Measurements from ENCODE around the gene IGF1. TPM values are rescaled to one million over a fixed set of nuclear protein-coding genes. Genes with fewer than 3 reads are reported as not detected.
A peak's percentile ranks its signal among the peaks of the same experiment; 100 is the strongest.

The IGF1 gene
- total RNA-seq, 5 donors from 2014 or later (not counting 1 experiment from before 2014, with no cell fraction given): 0.26 to 0.32 TPM; not detected in 3

DNA sequence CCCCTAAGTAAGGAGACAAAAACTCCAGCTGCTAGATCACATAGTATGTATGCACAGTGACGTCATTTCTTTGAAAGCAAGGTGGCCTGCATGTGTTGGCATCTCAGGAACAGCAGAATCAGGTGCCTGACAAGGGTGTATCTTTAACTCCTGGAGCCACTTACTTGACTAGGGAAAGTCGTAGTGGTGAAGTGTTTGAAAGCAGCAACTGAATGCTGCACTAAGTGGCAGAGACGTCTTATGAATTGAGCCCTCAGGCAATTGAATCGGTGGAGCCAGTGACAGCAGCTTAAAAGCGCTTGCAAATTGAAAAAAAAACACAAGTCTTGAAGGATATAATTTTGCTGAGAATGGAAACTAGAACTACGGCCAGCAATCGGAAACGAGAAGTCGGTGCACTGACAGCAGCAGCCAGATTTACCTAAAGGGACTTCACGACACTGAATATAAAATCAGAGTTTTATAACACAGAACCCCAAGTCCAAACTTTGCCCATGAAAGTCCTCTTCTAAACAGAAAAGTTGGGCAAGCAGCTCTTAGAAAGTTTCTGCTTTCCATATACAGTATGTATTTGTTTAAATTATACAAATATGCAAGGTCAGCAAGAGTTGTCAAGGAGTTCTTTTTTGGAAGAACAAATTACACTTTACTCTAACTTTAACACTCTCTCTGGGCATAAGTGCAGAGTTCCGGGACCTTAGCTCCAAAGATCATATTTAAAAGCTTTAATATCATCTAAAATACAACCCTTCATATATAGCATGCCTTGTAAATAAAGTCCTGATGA, 1.1 kb downstream of the IGF1 start:
- Mint-ChIP-seq H3K27me3 (peaks cover 7 to 15% of the 10 kb centered on the region in 2 donors), H3K9me3 (no peaks in the 10 kb centered on the region), H3K4me3 (no peak overlapping the region), H3K27ac (no peak overlapping the region), H3K4me1 (peaks cover 3 to 8% (median 5%) of the 10 kb centered on the region in 3 donors), H3K36me3 (no peaks in the 10 kb centered on the region)
- no peak overlapping the region for H3K4me3 ChIP-seq (ENCODE audit: control insufficient read depth in 1 of 2, extremely low read depth in 1 of 2, low read length in 1 of 2)
- H3K9me3 ChIP-seq: no peaks in the 10 kb centered on the region
- 33% methylated on average over 7 of the region's 11 CpGs for WGBS (ENCODE audit: insufficient coverage)
- H3K27me3 ChIP-seq (replicated peaks in 1 of 2; ENCODE audit: control insufficient read depth in 2 of 2, extremely low read depth in 1 of 2, insufficient read depth in 2 of 2, low read length in 1 of 2): peaks cover 0 to under 1% of the 10 kb centered on the region in 2 experiments
- H3K27ac ChIP-seq (ENCODE audit: low read length): no peak overlapping the region
- peak in 3 of 4 experiments; percentile 17 to 45 (median 17) for ATAC-seq (replicated peaks in 1 of 4)
- ChIA-PET POLR2A (no interaction called here), CTCF (interaction anchor here in 1 of 2 donors (0.8 kb wide), 1 partner anchor 384 kb away, joined by 3 read pairs; no protein-coding TSS in a partner anchor)
- peaks cover 11 to 15% of the 10 kb centered on the region in 2 experiments for H3K4me1 ChIP-seq (ENCODE audit: control insufficient read depth in 1 of 2, extremely low read depth in 1 of 2, insufficient read depth in 2 of 2, low read length in 2 of 2)
- H3K36me3 ChIP-seq (ENCODE audit: control insufficient read depth in 2 of 2, extremely low read depth in 1 of 2, insufficient read depth in 1 of 2, low read length in 1 of 2): no peaks in the 10 kb centered on the region
- DNase-seq: no peak

DNA sequence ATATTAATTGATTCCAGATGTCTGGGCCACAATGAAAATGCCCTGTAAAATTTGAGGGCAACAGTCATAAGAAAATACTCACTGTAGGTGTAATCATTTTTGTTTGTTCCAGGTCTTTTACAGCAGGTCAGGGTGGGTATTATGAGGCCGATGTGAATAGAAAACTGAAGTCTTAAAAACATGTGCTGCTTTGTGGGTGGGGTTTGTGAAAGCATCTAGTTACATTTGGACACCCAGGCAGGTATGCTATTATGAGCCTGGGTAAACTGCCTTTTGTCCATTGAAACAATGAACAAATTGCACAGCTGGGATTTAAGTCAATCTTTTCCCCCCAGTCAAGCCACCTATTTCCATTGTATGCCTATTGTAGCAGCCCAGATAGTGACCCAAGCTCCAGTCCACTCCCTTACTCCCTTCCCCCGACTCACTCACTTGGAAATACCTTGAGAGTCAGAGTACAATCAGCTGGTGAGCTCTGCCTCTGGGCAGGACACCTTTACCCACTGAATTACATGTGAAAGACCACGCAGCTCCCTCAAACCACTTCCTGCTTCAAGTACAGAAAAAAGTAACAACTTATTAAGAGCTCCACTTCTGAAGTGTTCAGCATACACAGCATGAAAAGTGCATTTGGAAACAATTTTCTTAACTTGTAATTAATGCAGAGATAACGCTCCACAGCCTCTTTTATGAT, 1.8 kb downstream of the IGF1 start:
- ATAC-seq (replicated peaks in 1 of 4) (peak; percentile 58 to 90 (median 76)), DNase-seq (peak in 29 of 35 experiments; percentile 1 to 56 (median 14))
- POLR2A ChIA-PET: no interaction called here
- Mint-ChIP-seq H3K9me3 (no peaks in the 10 kb centered on the region), H3K4me3 (no peak overlapping the region), H3K27ac (no peak overlapping the region), H3K36me3 (no peaks in the 10 kb centered on the region), H3K27me3 (peaks cover 7 to 14% of the 10 kb centered on the region in 2 donors), H3K4me1 (peaks cover 0 to 2% (median 2%) of the 10 kb centered on the region in 3 donors)
- Histone ChIP-seq H3K9me3 (no peaks in the 10 kb centered on the region), H3K4me3 (ENCODE audit: control insufficient read depth in 1 of 2, extremely low read depth in 1 of 2, low read length in 1 of 2) (no peak overlapping the region), H3K27me3 (replicated peaks in 1 of 2; ENCODE audit: control insufficient read depth in 2 of 2, extremely low read depth in 1 of 2, insufficient read depth in 2 of 2, low read length in 1 of 2) (no peaks in the 10 kb centered on the region), H3K4me1 (ENCODE audit: control insufficient read depth in 1 of 2, extremely low read depth in 1 of 2, insufficient read depth in 2 of 2, low read length in 2 of 2) (peaks cover 11 to 15% of the 10 kb centered on the region in 2 experiments), H3K36me3 (ENCODE audit: control insufficient read depth in 2 of 2, extremely low read depth in 1 of 2, insufficient read depth in 1 of 2, low read length in 1 of 2) (no peaks in the 10 kb centered on the region), H3K27ac (ENCODE audit: low read length) (no peak overlapping the region)
- CTCF ChIA-PET: interaction anchor here in 1 of 2 donors (0.8 kb wide), 1 partner anchor 383 kb away, joined by 3 read pairs; no protein-coding TSS in a partner anchor
- 27% methylated on average over 3 of the region's 4 CpGs for WGBS (ENCODE audit: insufficient coverage)

DNA sequence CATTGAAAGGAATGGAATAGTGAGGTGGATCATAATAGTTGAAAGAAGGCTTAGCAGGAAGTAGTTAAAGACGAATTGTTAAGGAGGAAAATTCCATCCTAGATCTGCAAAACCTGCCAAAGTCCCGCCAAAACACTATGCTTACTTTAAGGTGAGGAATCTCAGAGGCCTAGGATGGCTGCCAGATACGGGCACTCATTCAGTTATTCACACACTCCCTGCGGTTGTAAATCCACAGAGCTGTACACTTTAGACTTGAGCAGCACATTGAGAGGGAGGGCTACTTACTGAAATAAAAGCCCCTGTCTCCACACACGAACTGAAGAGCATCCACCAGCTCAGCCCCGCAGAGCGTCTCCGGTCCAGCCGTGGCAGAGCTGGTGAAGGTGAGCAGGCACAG, 5.0 kb downstream of the IGF1 start:
- Histone ChIP-seq H3K4me3 (ENCODE audit: control insufficient read depth in 1 of 2, extremely low read depth in 1 of 2, low read length in 1 of 2) (no peak overlapping the region), H3K4me1 (ENCODE audit: control insufficient read depth in 1 of 2, extremely low read depth in 1 of 2, insufficient read depth in 2 of 2, low read length in 2 of 2) (peaks cover 11 to 15% of the 10 kb centered on the region in 2 experiments), H3K27ac (ENCODE audit: low read length) (no peak overlapping the region), H3K27me3 (replicated peaks in 1 of 2; ENCODE audit: control insufficient read depth in 2 of 2, extremely low read depth in 1 of 2, insufficient read depth in 2 of 2, low read length in 1 of 2) (no peaks in the 10 kb centered on the region), H3K36me3 (ENCODE audit: control insufficient read depth in 2 of 2, extremely low read depth in 1 of 2, insufficient read depth in 1 of 2, low read length in 1 of 2) (no peaks in the 10 kb centered on the region), H3K9me3 (no peaks in the 10 kb centered on the region)
- DNase-seq: no peak
- H3K36me3 Mint-ChIP-seq: no peaks in the 10 kb centered on the region
- ATAC-seq (replicated peaks in 1 of 4): no peak
- no peak overlapping the region for H3K27ac Mint-ChIP-seq
- 91% methylated on average over 7 of the region's 9 CpGs for WGBS (ENCODE audit: insufficient coverage)
- POLR2A ChIA-PET: no interaction called here
- peaks cover 0 to 2% (median 2%) of the 10 kb centered on the region in 3 donors for H3K4me1 Mint-ChIP-seq
- no peaks in the 10 kb centered on the region for H3K9me3 Mint-ChIP-seq
- H3K4me3 Mint-ChIP-seq: no peak overlapping the region
- CTCF ChIA-PET: no interaction called here
- peaks cover 7 to 10% of the 10 kb centered on the region in 2 donors for H3K27me3 Mint-ChIP-seq

DNA sequence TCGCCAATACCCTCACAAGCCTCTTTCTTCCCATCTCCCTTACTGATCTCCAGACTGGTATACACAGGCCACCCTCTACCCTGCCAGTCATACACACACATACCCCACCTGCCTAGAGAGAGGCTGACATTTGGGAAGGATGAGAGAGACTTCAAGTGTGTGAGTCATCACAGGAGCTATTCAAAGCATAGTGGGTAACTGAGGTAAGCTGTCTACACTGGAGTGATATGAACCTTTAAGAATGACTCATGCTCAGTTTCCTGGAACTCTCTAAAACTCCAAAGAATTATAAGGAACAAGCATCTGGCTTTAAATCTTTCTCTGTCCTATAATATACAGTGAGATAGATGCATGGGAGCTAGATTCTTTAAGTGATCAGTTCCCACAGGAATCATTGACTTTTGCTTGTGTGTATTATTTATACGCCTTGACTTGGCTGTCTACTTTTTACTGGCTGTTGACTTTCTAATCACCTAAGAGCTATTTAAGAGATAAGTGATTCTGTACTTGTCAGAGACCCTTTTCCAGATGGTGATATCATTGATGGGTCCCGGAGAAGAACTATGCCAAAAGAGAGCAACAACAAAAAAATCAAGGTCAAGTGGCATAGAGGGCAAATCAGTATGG, 5.8 kb downstream of the IGF1 start:
- H3K27me3 Mint-ChIP-seq: peaks cover 7 to 10% of the 10 kb centered on the region in 2 donors
- no peak overlapping the region for H3K27ac Mint-ChIP-seq
- H3K4me1 ChIP-seq (ENCODE audit: control insufficient read depth in 1 of 2, extremely low read depth in 1 of 2, insufficient read depth in 2 of 2, low read length in 2 of 2): peaks cover 11 to 14% of the 10 kb centered on the region in 2 experiments
- no peak overlapping the region for H3K4me3 ChIP-seq (ENCODE audit: control insufficient read depth in 1 of 2, extremely low read depth in 1 of 2, low read length in 1 of 2)
- no peaks in the 10 kb centered on the region for H3K27me3 ChIP-seq (replicated peaks in 1 of 2; ENCODE audit: control insufficient read depth in 2 of 2, extremely low read depth in 1 of 2, insufficient read depth in 2 of 2, low read length in 1 of 2)
- WGBS (ENCODE audit: insufficient coverage): 100% methylated on average over 1 of the region's 3 CpGs
- H3K4me3 Mint-ChIP-seq: no peak overlapping the region
- DNase-seq (no peak), ATAC-seq (replicated peaks in 1 of 4) (no peak)
- H3K36me3 Mint-ChIP-seq: no peaks in the 10 kb centered on the region
- H3K27ac ChIP-seq (ENCODE audit: low read length): no peak overlapping the region
- H3K9me3 Mint-ChIP-seq: no peaks in the 10 kb centered on the region
- no peaks in the 10 kb centered on the region for H3K36me3 ChIP-seq (ENCODE audit: control insufficient read depth in 2 of 2, extremely low read depth in 1 of 2, insufficient read depth in 1 of 2, low read length in 1 of 2)
- ChIA-PET POLR2A (no interaction called here), CTCF (no interaction called here)
- no peaks in the 10 kb centered on the region for H3K9me3 ChIP-seq
- peaks cover 0 to 2% (median 2%) of the 10 kb centered on the region in 3 donors for H3K4me1 Mint-ChIP-seq

DNA sequence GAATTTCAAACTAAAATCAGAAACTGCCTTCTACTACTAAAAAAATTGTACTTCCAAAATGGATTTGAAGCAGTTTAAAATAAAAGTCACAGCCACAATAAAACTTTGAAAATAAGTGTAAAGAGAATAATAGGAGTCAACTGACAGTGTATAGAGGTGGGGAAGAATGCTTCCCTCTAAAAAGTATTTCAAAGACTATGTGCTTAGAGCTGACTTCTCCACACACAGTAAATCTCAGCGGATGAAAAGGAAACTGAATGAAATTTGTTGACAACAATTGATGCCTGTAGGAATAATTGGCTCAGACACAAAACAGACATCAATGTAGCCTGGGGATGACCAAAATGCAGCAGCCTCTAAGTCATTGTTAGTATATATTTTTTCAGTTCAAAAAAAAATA, 7.9 kb downstream of the IGF1 start:
- no peak overlapping the region for H3K4me3 ChIP-seq (ENCODE audit: control insufficient read depth in 1 of 2, extremely low read depth in 1 of 2, low read length in 1 of 2)
- no peak for DNase-seq
- no peaks in the 10 kb centered on the region for H3K9me3 Mint-ChIP-seq
- no peaks in the 10 kb centered on the region for H3K4me1 ChIP-seq (ENCODE audit: control insufficient read depth in 1 of 2, extremely low read depth in 1 of 2, insufficient read depth in 2 of 2, low read length in 2 of 2)
- H3K27me3 Mint-ChIP-seq: peaks cover 13 to 14% of the 10 kb centered on the region in 2 donors
- peaks cover 0 to 2% of the 10 kb centered on the region in 2 experiments for H3K27me3 ChIP-seq (replicated peaks in 1 of 2; ENCODE audit: control insufficient read depth in 2 of 2, extremely low read depth in 1 of 2, insufficient read depth in 2 of 2, low read length in 1 of 2)
- no peak for ATAC-seq (replicated peaks in 1 of 4)
- ChIA-PET CTCF (interaction anchor here (0.7 to 1.2 kb wide), 3 partner anchors 11 to 14 kb away, joined by 3 to 4 read pairs (median 3); no protein-coding TSS in a partner anchor), POLR2A (no interaction called here)
- H3K36me3 Mint-ChIP-seq: no peaks in the 10 kb centered on the region
- H3K9me3 ChIP-seq: no peaks in the 10 kb centered on the region
- H3K4me1 Mint-ChIP-seq: no peaks in the 10 kb centered on the region
- H3K27ac Mint-ChIP-seq: no peak overlapping the region
- WGBS (ENCODE audit: insufficient coverage): no CpG with 5 or more reads among the region's 1 CpG
- H3K27ac ChIP-seq (ENCODE audit: low read length): no peak overlapping the region
- no peak overlapping the region for H3K4me3 Mint-ChIP-seq
- H3K36me3 ChIP-seq (ENCODE audit: control insufficient read depth in 2 of 2, extremely low read depth in 1 of 2, insufficient read depth in 1 of 2, low read length in 1 of 2): no peaks in the 10 kb centered on the region

DNA sequence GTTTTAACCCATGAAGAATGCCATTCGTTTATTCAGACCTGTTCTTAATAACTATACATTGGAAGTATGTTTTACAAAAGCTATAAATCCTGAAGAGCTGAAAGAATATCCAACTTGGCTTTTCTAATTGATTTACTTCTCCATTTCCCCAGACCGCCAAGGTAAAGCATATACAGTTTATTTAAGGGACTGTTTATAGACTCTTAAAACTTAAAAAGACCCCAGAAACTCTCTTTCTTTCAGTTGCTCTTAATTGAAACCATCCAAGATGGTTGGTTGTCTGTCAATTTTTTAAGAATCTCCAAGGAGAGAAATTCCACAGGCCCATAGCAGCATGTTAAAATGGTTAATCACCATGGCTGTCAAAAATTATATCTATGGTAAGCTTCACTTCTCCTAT, 8.8 kb downstream of the IGF1 start:
- Mint-ChIP-seq H3K9me3 (no peaks in the 10 kb centered on the region), H3K27ac (no peak overlapping the region), H3K27me3 (peaks cover 12 to 16% of the 10 kb centered on the region in 2 donors), H3K4me3 (no peak overlapping the region), H3K36me3 (no peaks in the 10 kb centered on the region), H3K4me1 (no peaks in the 10 kb centered on the region)
- no peak for ATAC-seq (replicated peaks in 1 of 4)
- DNase-seq: no peak
- H3K4me3 ChIP-seq (ENCODE audit: control insufficient read depth in 1 of 2, extremely low read depth in 1 of 2, low read length in 1 of 2): no peak overlapping the region
- no peak overlapping the region for H3K27ac ChIP-seq (ENCODE audit: low read length)
- ChIA-PET CTCF (interaction anchor here (0.5 to 1.4 kb wide), 5 partner anchors 12 to 538 kb away, joined by 3 to 8 read pairs (median 3); no protein-coding TSS in a partner anchor), POLR2A (no interaction called here)
- peaks cover 0 to 2% of the 10 kb centered on the region in 2 experiments for H3K27me3 ChIP-seq (replicated peaks in 1 of 2; ENCODE audit: control insufficient read depth in 2 of 2, extremely low read depth in 1 of 2, insufficient read depth in 2 of 2, low read length in 1 of 2)
- no peaks in the 10 kb centered on the region for H3K36me3 ChIP-seq (ENCODE audit: control insufficient read depth in 2 of 2, extremely low read depth in 1 of 2, insufficient read depth in 1 of 2, low read length in 1 of 2)
- WGBS (ENCODE audit: insufficient coverage): no CpG with 5 or more reads among the region's 2 CpGs
- no peaks in the 10 kb centered on the region for H3K9me3 ChIP-seq
- no peaks in the 10 kb centered on the region for H3K4me1 ChIP-seq (ENCODE audit: control insufficient read depth in 1 of 2, extremely low read depth in 1 of 2, insufficient read depth in 2 of 2, low read length in 2 of 2)
